ENCODE measurements around the gene EVA1C. TPM values are rescaled to one million over a fixed set of nuclear protein-coding genes. Genes with fewer than 3 reads are reported as not detected.
"Not testable (repeated sequence)": the region's sequence is repeated elsewhere in the genome, so short reads cannot be mapped to it uniquely, and the experiment has no call there.

The EVA1C gene
- total and polyA plus RNA-seq, 2 donors (not counting 1 experiment from before 2014, with no cell fraction given) = 0.84 to 1.6 TPM

- H3K27me3 Mint-ChIP-seq = peaks cover 4% of the 10 kb centered on the region
- no peak for TF ChIP-seq EZH2 (IDR thresholded peaks at IDR 0.05; ENCODE audit: borderline replicate concordance, insufficient read depth, low read depth, low read length, poor library complexity, severe bottlenecking)
- TF ChIP-seq, protein P1, sequence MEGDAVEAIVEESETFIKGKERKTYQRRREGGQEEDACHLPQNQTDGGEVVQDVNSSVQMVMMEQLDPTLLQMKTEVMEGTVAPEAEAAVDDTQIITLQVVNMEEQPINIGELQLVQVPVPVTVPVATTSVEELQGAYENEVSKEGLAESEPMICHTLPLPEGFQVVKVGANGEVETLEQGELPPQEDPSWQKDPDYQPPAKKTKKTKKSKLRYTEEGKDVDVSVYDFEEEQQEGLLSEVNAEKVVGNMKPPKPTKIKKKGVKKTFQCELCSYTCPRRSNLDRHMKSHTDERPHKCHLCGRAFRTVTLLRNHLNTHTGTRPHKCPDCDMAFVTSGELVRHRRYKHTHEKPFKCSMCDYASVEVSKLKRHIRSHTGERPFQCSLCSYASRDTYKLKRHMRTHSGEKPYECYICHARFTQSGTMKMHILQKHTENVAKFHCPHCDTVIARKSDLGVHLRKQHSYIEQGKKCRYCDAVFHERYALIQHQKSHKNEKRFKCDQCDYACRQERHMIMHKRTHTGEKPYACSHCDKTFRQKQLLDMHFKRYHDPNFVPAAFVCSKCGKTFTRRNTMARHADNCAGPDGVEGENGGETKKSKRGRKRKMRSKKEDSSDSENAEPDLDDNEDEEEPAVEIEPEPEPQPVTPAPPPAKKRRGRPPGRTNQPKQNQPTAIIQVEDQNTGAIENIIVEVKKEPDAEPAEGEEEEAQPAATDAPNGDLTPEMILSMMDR (IDR thresholded peaks at IDR 0.05) = no peak
- Histone ChIP-seq H3K79me2 (ENCODE audit: control insufficient read depth, insufficient read depth, low read length) (no peaks in the 10 kb centered on the region), H3K4me2 (replicated peaks; ENCODE audit: low read depth, low read length, poor library complexity, severe bottlenecking) (no peak overlapping the region), H2AFZ (ENCODE audit: insufficient read depth, low read depth, low read length, poor library complexity, severe bottlenecking) (no peak overlapping the region), H3K36me3 (replicated peaks in 1 of 2; ENCODE audit: control extremely low read depth in 1 of 2, control insufficient read depth in 1 of 2, extremely low read depth in 1 of 2, insufficient read depth in 2 of 2, low read length in 1 of 2) (no peaks in the 10 kb centered on the region), H3K4me1 (ENCODE audit: control insufficient read depth in 2 of 2, insufficient read depth in 2 of 2, low read length in 2 of 2) (no peaks in the 10 kb centered on the region), H3K9ac (ENCODE audit: low read length) (no peak overlapping the region), H4K20me1 (ENCODE audit: control insufficient read depth, insufficient read depth, low read length, poor library complexity, severe bottlenecking) (no peaks in the 10 kb centered on the region), H3K4me3 (ENCODE audit: control extremely low read depth in 1 of 5, extremely low read depth in 1 of 5, insufficient read depth in 1 of 5, low read depth in 2 of 5, low read length in 4 of 5) (no peak overlapping the region), H3K9me3 (ENCODE audit: control extremely low read depth in 1 of 3, control insufficient read depth in 2 of 3, insufficient read depth in 1 of 3, low read length in 2 of 3) (peaks cover 0 to 9% (median 0%) of the 10 kb centered on the region in 3 donors), H3K27ac (ENCODE audit: low read length in 2 of 2) (no peak overlapping the region), H3K27me3 (replicated peaks in 1 of 4; ENCODE audit: control extremely low read depth in 1 of 4, control insufficient read depth in 3 of 4, insufficient read depth in 4 of 4, low read length in 3 of 4) (no peaks in the 10 kb centered on the region)
- no peaks in the 10 kb centered on the region for H3K4me1 Mint-ChIP-seq
- no peak overlapping the region for H3K27ac Mint-ChIP-seq
- DNase-seq (no peak), ATAC-seq (ENCODE audit: low read depth) (no peak)
- H3K4me3 Mint-ChIP-seq = no peak overlapping the region
- H3K9me3 Mint-ChIP-seq (ENCODE audit: insufficient read depth) = no peaks in the 10 kb centered on the region
- 67% methylated on average over 2 of the region's 4 CpGs for WGBS (ENCODE audit: insufficient coverage)
- POLR2A ChIA-PET = no interaction called here
- intact Hi-C loops (cut with micrococcal nuclease) = no loop called here
- CTCF ChIA-PET = no interaction called here
These were observed 117.2 kb downstream of the EVA1C start for GRCh38 chr21:32529679-32530078.

DNA sequence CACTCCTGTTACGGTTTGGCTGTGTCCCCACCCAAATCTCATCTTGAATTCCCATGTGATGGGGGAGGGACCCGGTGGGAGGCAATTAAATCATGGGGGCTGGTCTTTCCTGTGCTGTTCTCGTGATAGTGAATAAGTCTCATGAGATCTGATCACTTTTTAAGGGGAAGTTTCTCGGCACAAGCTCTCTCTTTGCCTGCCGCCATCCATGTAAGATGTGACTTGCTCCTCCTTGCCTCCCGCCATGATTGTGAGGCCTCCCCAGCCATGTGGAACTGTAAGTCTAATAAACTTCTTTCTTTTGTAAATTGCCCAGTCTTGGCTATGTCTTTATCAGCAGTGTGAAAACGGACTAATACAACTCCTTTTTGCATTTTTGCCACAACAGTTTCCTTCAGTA lies 118.3 kb downstream of the EVA1C start:
- H3K4me1 Mint-ChIP-seq; H3K4me1 ChIP-seq (ENCODE audit: control insufficient read depth in 2 of 2, insufficient read depth in 2 of 2, low read length in 2 of 2); H3K27ac ChIP-seq (ENCODE audit: low read length in 2 of 2); H3K4me3 ChIP-seq (ENCODE audit: control extremely low read depth in 1 of 5, extremely low read depth in 1 of 5, insufficient read depth in 1 of 5, low read depth in 2 of 5, low read length in 4 of 5); CTCF ChIA-PET; H3K27me3 ChIP-seq (replicated peaks in 1 of 4; ENCODE audit: control extremely low read depth in 1 of 4, control insufficient read depth in 3 of 4, insufficient read depth in 4 of 4, low read length in 3 of 4); H3K27me3 Mint-ChIP-seq; H3K9ac ChIP-seq (ENCODE audit: low read length); H3K9me3 Mint-ChIP-seq (ENCODE audit: insufficient read depth); H4K20me1 ChIP-seq (ENCODE audit: control insufficient read depth, insufficient read depth, low read length, poor library complexity, severe bottlenecking); ATAC-seq (ENCODE audit: low read depth); H3K4me2 ChIP-seq (replicated peaks; ENCODE audit: low read depth, low read length, poor library complexity, severe bottlenecking); H3K4me3 Mint-ChIP-seq; H3K36me3 ChIP-seq (replicated peaks in 1 of 2; ENCODE audit: control extremely low read depth in 1 of 2, control insufficient read depth in 1 of 2, extremely low read depth in 1 of 2, insufficient read depth in 2 of 2, low read length in 1 of 2); POLR2A ChIA-PET; intact Hi-C loops (cut with micrococcal nuclease); DNase-seq; H3K79me2 ChIP-seq (ENCODE audit: control insufficient read depth, insufficient read depth, low read length); H3K9me3 ChIP-seq (ENCODE audit: control extremely low read depth in 1 of 3, control insufficient read depth in 2 of 3, insufficient read depth in 1 of 3, low read length in 2 of 3); H3K27ac Mint-ChIP-seq; H2AFZ ChIP-seq (ENCODE audit: insufficient read depth, low read depth, low read length, poor library complexity, severe bottlenecking): not testable (repeated sequence)
- WGBS (ENCODE audit: insufficient coverage) = 93% methylated on average over 4 of the region's 7 CpGs

GRCh38 chr21:32531561-32531960 lies 119.1 kb downstream of the EVA1C start:
- H3K4me1 ChIP-seq (ENCODE audit: control insufficient read depth in 2 of 2, insufficient read depth in 2 of 2, low read length in 2 of 2); intact Hi-C loops (cut with micrococcal nuclease); DNase-seq; H3K9me3 ChIP-seq (ENCODE audit: control extremely low read depth in 1 of 3, control insufficient read depth in 2 of 3, insufficient read depth in 1 of 3, low read length in 2 of 3); H3K4me2 ChIP-seq (replicated peaks; ENCODE audit: low read depth, low read length, poor library complexity, severe bottlenecking); H3K9me3 Mint-ChIP-seq (ENCODE audit: insufficient read depth); POLR2A ChIA-PET; ATAC-seq (ENCODE audit: low read depth); H3K27me3 Mint-ChIP-seq; H3K36me3 ChIP-seq (replicated peaks in 1 of 2; ENCODE audit: control extremely low read depth in 1 of 2, control insufficient read depth in 1 of 2, extremely low read depth in 1 of 2, insufficient read depth in 2 of 2, low read length in 1 of 2); CTCF ChIA-PET; H3K27ac ChIP-seq (ENCODE audit: low read length in 2 of 2); H3K4me3 ChIP-seq (ENCODE audit: control extremely low read depth in 1 of 5, extremely low read depth in 1 of 5, insufficient read depth in 1 of 5, low read depth in 2 of 5, low read length in 4 of 5); H3K4me3 Mint-ChIP-seq; H3K27me3 ChIP-seq (replicated peaks in 1 of 4; ENCODE audit: control extremely low read depth in 1 of 4, control insufficient read depth in 3 of 4, insufficient read depth in 4 of 4, low read length in 3 of 4); H3K79me2 ChIP-seq (ENCODE audit: control insufficient read depth, insufficient read depth, low read length); H2AFZ ChIP-seq (ENCODE audit: insufficient read depth, low read depth, low read length, poor library complexity, severe bottlenecking); H3K27ac Mint-ChIP-seq; H4K20me1 ChIP-seq (ENCODE audit: control insufficient read depth, insufficient read depth, low read length, poor library complexity, severe bottlenecking); H3K9ac ChIP-seq (ENCODE audit: low read length); H3K4me1 Mint-ChIP-seq: not testable (repeated sequence)
- no CpG with 5 or more reads among the region's 3 CpGs for WGBS (ENCODE audit: insufficient coverage)
